Stomach (tissue), 9 donors: ENCODE results near the gene GDF11. TPM values are rescaled to one million over a fixed set of nuclear protein-coding genes. Genes with fewer than 3 reads are reported as not detected.

Source experiments
- DNase-seq, 2 donors: peaks; one replicate each; pipeline versions ENCODE4 v3.0.0 to v3.0.0-alpha.2; 2013 to 2019
- H3K27ac ChIP-seq, 5 donors: fragments of 200-600 bp in 4 of 5; sonication (generic) in 4 of 5; one replicate each; pipeline ENCODE4 v1.5.1; 2013 to 2019; ENCODE audit warnings: mild to moderate bottlenecking in 1 of 5, moderate library complexity in 1 of 5
- H3K27me3 ChIP-seq, 3 donors: fragments of 200-600 bp; sonication (generic); one replicate each; pipeline ENCODE4 v1.5.1; 2017 to 2019; ENCODE audit warnings: mixed run types in 1 of 3
- H3K36me3 ChIP-seq, 4 donors: fragments of 200-600 bp; sonication (generic); 1 replicate in 3 of 4; 2 replicates in 1 of 4; pipeline ENCODE4 v1.5.1; 2016 to 2019
- H3K4me1 ChIP-seq, 4 donors: fragments of 200-600 bp; sonication (generic); one replicate each; pipeline ENCODE4 v1.5.1; 2016 to 2019
- H3K4me3 ChIP-seq, 4 donors: fragments of 200-600 bp; sonication (generic) in 3 of 4; one replicate each; pipeline ENCODE4 v1.5.1; 2016 to 2019; ENCODE audit warnings: mild to moderate bottlenecking in 1 of 4
- H3K9me3 ChIP-seq, 4 donors: fragments of 200-600 bp; sonication (generic); one replicate each; pipeline ENCODE4 v1.5.1; 2016 to 2019
- EP300 ChIP-seq: sonication (generic); formaldehyde crosslinking; IDR thresholded peaks from one replicate; pipeline ENCODE4 v1.6.1; 2017; ENCODE audit warnings: antibody characterized with exemption
- POLR2A ChIP-seq, 4 donors: fragments of 450-650 bp; IDR thresholded peaks; one replicate each; pipeline ENCODE4 v1.6.1; 2016; ENCODE audit warnings: antibody characterized with exemption in 4 of 4, control low read depth in 2 of 4, mild to moderate bottlenecking in 1 of 4, moderate library complexity in 1 of 4
- POLR2AphosphoS5 ChIP-seq, 3 donors: sonication (generic); formaldehyde crosslinking; IDR thresholded peaks; one replicate each; pipeline ENCODE4 v1.6.1; 2016; ENCODE audit warnings: antibody characterized with exemption in 3 of 3
- WGBS, 5 donors: extraction: QIAGEN DNeasy Blood & Tissue Kit in 3 of 5; methylation state at CpG; one replicate each; pipeline versions ENCODE4 v1.1.5 to v1.1.7; 2013 to 2018; 5-methylcytosine and 5-hydroxymethylcytosine counted together
- intact Hi-C: fragments of 100-400 bp; cut with DNase I; formaldehyde crosslinking; loops from one replicate; pipeline ENCODE4 v1.15.1; 2023; ENCODE audit warnings: low total_unique reads
- polyA plus RNA-seq, 3 donors: library from polyadenylated mRNA; stranded (reverse); fragments of 200-250 nt; gene quantifications; one replicate each; pipeline ENCODE4 v1.2.3, GENCODE V29; 2013
- total RNA-seq, 5 donors: library from RNA; depleted of rRNA; stranded (reverse); fragments of >200 nt; gene quantifications; one replicate each; pipeline versions ENCODE4 v1.1.0 to v1.2.3, GENCODE V29; 2014 to 2016
- TF ChIP-seq, protein P1 (sequence below), 7 experiments: fragments of 450-650 bp in 4 of 7; fragments of 200-600 bp in 3 of 7; sonication (generic) in 3 of 7; IDR thresholded peaks; one replicate each; pipeline ENCODE4 v1.5.1; 2016 to 2019; ENCODE audit warnings: antibody characterized with exemption in 7 of 7, control low read depth in 2 of 7, mild to moderate bottlenecking in 1 of 7
- donor health status: healthy with polysubstance abuse.
- donor health status: Bipolar disorder and iron deficiency.
- donor health status: healthy.

The GDF11 gene
- total and polyA plus RNA-seq, 8 donors: 0.29 to 6.5 (median 2.6) TPM

DNA sequence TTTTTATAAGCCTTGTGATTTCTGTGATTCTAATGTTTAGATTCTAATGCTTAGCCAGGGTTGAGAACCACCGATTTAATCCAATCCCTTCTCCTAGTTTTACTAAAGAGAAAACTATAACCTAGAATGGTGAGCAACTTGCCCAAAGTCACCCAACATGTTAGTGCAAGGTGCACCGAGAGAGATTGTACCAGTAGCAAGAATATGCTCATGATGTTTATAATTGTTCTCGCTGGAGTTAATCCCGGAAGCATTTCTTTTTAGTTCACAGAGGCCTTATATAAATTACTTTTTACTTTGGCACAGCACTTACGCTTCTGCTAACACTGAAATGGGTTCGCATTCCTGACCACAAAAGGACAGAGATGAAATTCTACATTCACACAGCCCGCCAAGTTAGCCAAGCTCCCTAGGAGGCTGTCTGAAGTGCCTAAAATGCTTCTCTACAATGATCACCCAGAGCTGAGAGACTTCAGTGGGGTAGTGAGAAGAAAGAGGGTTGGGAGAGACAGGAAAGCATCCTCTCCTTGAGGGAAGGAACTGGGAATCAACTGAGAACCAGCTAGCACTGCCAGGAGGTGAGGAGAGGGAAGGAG lies 27.7 kb upstream of the GDF11 start:
- WGBS, 5 donors: 49 to 60% (median 54%) methylated on average over 7 of the region's 7 CpGs

DNA sequence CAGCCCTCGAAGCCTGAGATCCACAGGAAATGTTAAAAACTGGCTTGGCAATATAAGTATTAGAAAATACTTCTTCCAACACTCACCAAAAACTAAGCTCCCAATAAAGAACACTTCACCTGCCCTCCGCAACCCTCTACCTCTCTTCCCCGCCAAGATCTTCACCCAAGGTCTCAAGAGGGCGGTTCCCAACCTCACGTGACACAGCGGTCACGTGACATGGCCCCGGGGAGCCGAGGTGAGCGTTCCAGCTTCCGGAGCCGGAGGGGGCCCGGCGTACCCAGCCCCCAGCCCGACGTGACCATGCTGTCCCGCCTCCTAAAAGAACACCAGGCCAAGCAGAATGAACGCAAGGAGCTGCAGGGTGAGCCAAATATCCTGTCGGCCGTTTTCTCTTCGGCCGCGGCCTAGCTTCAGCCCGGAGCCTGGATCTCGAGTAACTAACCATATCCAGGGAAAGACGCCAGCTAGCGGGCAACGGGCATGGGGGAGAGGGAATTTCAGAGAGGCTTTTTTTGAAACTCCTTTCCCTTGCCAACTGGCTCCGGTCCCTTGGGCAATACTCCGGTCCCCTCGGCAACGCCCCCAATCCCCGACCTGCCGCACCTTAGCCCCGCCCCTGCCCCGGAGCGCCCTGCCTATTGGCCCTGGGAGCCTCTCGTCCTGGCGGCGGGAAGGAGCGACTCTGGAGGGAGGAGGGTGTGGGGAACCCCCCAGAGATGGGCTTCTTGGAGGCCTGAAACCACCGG lies 26.9 kb upstream of the GDF11 start, which contains the start of gene BLOC1S1:
Gene BLOC1S1 (plus strand): TSS at position 214 of the 749 bp plus-strand sequence. CDS start 6 bp downstream, at position 220.
- H3K4me1 ChIP-seq: peaks cover 55 to 73% (median 64%) of the 10 kb centered on the region in 4 donors
- intact Hi-C loops: no loop called here
- H3K9me3 ChIP-seq: no peaks in the 10 kb centered on the region
- 0 to 1% (median 0%) methylated on average over 40 to 42 of the region's 42 CpGs for WGBS, 5 donors
- peak; percentile 96 to 97 for DNase-seq
- TF ChIP-seq, protein P1, sequence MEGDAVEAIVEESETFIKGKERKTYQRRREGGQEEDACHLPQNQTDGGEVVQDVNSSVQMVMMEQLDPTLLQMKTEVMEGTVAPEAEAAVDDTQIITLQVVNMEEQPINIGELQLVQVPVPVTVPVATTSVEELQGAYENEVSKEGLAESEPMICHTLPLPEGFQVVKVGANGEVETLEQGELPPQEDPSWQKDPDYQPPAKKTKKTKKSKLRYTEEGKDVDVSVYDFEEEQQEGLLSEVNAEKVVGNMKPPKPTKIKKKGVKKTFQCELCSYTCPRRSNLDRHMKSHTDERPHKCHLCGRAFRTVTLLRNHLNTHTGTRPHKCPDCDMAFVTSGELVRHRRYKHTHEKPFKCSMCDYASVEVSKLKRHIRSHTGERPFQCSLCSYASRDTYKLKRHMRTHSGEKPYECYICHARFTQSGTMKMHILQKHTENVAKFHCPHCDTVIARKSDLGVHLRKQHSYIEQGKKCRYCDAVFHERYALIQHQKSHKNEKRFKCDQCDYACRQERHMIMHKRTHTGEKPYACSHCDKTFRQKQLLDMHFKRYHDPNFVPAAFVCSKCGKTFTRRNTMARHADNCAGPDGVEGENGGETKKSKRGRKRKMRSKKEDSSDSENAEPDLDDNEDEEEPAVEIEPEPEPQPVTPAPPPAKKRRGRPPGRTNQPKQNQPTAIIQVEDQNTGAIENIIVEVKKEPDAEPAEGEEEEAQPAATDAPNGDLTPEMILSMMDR (IDR thresholded peaks at IDR 0.05): peak in 2 of 7 experiments; percentile 11 to 14
- TF ChIP-seq POLR2AphosphoS5 (IDR thresholded peaks at IDR 0.05) (peak; percentile 90 to 96 (median 90)), POLR2A (IDR thresholded peaks at IDR 0.05) (no peak), EP300 (peak; percentile 75)
- peaks cover 0 to 13% (median 0%) of the 10 kb centered on the region in 4 donors for H3K36me3 ChIP-seq
- H3K4me3 ChIP-seq: peak within 1 kb of the TSS; percentile 56 to 82 (median 64)
- H3K27ac ChIP-seq: peak within 1 kb of the TSS; percentile 89 to 100 (median 98)
- H3K27me3 ChIP-seq: no peaks in the 10 kb centered on the region

More for the DNA sequence above, 27.7 kb upstream of the GDF11 start:
- no peaks in the 10 kb centered on the region for H3K27me3 ChIP-seq
- peak in 1 of 2 donors; percentile 38 for DNase-seq
- no peaks in the 10 kb centered on the region for H3K9me3 ChIP-seq
- H3K27ac ChIP-seq: peak overlapping the region; percentile 89 to 100 (median 98)
- H3K4me1 ChIP-seq: peaks cover 47 to 65% (median 57%) of the 10 kb centered on the region in 4 donors
- peaks cover 0 to 11% (median 0%) of the 10 kb centered on the region in 4 donors for H3K36me3 ChIP-seq
- intact Hi-C loops: no loop called here
- H3K4me3 ChIP-seq: peak overlapping the region; percentile 56 to 82 (median 64)
- TF ChIP-seq POLR2A (IDR thresholded peaks at IDR 0.05) (no peak), POLR2AphosphoS5 (IDR thresholded peaks at IDR 0.05) (peak in 2 of 3 donors; percentile 13 to 48)
- TF ChIP-seq, protein P1 (IDR thresholded peaks at IDR 0.05): no peak

DNA sequence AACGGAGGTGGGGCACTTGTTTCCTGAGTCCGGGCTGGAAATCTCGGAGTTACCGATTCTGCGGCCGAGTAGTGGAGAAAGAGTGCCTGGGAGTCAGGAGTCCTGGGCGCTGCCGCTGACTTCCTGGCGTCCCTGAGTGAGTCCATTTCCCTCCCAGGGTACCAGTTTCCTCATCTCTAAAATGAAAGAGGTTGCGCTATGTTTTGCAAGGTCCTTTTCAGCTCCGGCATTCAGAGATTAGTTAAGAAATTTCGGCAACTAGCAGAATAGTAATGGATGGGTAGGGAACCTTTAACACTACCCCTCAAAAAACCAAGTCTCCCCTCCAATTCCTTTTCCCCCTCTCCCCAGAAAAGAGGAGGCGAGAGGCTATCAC lies 26.4 kb upstream of the GDF11 start:
- 1 to 3% (median 2%) methylated on average over 12 to 13 of the region's 13 CpGs for WGBS, 5 donors
- no peaks in the 10 kb centered on the region for H3K27me3 ChIP-seq
- H3K4me1 ChIP-seq: peaks cover 60 to 78% (median 70%) of the 10 kb centered on the region in 4 donors
- no peak for TF ChIP-seq POLR2AphosphoS5 (IDR thresholded peaks at IDR 0.05)
- no peak for TF ChIP-seq POLR2A (IDR thresholded peaks at IDR 0.05)
- TF ChIP-seq EP300: no peak
- TF ChIP-seq, protein P1 (IDR thresholded peaks at IDR 0.05): no peak
- peaks cover 0 to 13% (median 0%) of the 10 kb centered on the region in 4 donors for H3K36me3 ChIP-seq
- H3K9me3 ChIP-seq: no peaks in the 10 kb centered on the region
- intact Hi-C loops: no loop called here
- peak overlapping the region; percentile 56 to 82 (median 64) for H3K4me3 ChIP-seq
- H3K27ac ChIP-seq: peak overlapping the region; percentile 89 to 100 (median 98)
- no peak for DNase-seq
